MM.1S (cell line): ENCODE measurements around the gene PTGER2.

ENCODE experiments used
- CTCF ChIP-seq: fragments of 300-600 bp; sonication (generic); IDR thresholded peaks from 2 replicates; pipeline ENCODE4 v1.5.1; 2016; ENCODE audit warnings: antibody characterized with exemption, low read length, mixed read lengths
- EZH2 ChIP-seq: fragments of 300-600 bp; sonication (generic); optimal IDR thresholded peaks from 2 replicates; pipeline ENCODE3; 2017; ENCODE audit warnings: low read depth, mild to moderate bottlenecking, antibody characterized with exemption, low read length, mixed read lengths

- TF ChIP-seq CTCF: no peak
- no peak for TF ChIP-seq EZH2
Observed at GRCh38 chr14:52351233-52352060, 37.3 kb downstream of the PTGER2 start.
